GM03348 (cell line): ENCODE measurements around the gene E2F2.
A peak's percentile ranks its signal among the peaks of the same experiment; 100 is the strongest.

Experiments used
- DNase-seq: peaks from one replicate; pipeline ENCODE4 v3.0.0; 2012; ENCODE audit warnings: low spot score

The E2F2 gene

DNA sequence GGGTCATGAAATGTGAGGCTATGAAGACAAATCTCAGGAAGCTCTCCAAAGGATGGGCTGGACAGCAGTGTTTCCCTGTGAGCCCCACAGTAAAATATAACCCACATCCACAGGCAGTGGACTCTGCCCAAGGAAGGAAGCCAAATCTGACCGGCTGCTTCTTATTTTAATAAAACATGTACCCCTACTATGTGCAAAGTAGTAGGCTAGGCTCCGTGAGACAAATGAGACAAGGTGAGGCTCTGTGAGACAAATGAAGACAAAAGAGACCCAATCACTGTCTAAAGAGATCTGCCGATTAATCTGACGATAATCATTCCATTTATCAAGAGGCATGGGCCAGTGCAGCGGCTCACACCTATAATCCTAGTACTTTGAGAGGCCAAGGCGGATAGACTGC is 49.1 kb downstream of the E2F2 start:
- no peak for DNase-seq

DNA sequence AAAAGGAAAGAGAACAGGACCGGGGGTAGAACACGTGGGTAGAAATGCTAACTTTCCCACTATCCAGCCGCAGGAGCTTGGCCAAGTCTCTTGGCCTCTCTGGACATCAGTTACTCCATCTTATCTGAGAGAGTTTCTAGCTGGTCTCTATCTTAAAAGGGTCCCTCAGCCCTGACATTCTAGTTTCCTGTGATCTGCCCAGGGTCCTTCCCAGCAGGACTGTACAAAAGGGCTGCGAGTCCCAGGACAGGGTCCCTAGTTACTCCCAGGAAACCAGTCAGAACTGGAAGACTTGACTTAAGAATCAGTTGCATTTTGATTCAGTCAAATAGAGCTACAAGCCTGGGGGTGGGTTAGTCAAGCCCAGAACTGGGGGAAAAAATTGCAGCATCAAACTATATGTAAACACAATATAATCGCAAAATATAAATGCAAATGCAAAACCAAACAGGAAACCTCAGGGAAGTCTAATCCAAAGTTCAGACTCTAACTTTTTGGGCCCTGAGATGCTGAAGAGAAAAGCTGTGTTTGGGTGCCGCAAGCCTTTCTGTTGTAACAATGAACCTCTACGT is 49.9 kb downstream of the E2F2 start:
- DNase-seq: no peak

DNA sequence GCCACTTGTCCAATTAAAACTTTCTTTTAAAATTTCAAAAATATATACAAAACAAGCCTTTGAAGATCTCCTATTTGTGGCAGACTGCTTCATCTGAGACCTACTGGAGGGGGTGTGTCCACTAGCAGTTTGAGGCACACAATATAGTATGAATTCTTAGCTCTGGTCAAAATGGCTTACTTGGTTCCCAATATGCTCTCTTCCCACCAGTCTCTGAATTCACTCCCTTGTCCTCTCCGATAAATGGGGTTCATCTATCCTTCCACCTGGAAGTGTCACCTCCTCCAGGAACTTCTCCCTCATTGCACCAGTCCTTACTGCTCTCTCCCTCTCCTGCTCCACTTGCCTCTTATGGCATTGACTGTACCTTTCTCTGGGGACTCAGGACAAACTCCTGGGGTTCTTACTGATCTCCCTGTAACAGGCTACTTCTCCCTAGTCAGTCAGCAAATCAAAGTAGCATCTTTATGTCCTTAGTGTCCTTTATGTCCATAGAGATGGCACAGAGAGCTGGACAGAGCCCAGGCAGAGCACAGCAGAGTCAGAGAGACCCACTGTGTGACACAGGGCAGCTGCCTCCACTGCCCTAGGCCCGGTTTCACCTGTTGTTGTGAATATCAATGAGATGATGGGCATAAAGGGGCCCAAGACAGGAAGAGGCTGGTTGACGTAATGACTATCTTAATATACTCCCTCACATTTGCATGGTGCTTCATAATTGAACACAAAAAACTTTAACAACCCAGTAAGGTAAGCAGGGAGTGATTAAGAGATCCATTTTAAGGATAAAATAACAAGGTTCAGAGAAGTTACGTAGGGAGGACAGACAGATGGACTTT is 50.6 kb downstream of the E2F2 start:
- DNase-seq: no peak

DNA sequence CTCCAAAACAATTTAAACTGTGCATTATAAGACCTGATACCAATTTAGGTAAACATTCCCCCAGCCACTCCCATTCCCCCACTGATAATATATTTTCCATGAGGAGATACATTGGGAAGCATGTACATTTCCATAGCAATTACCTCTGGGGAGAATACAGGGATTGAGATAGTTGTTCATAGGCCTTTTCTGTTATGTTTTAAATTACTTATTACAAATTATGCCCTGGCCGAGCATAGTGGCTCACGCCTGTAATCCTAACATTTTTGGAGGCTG is 51.4 kb downstream of the E2F2 start:
- DNase-seq: no peak

DNA sequence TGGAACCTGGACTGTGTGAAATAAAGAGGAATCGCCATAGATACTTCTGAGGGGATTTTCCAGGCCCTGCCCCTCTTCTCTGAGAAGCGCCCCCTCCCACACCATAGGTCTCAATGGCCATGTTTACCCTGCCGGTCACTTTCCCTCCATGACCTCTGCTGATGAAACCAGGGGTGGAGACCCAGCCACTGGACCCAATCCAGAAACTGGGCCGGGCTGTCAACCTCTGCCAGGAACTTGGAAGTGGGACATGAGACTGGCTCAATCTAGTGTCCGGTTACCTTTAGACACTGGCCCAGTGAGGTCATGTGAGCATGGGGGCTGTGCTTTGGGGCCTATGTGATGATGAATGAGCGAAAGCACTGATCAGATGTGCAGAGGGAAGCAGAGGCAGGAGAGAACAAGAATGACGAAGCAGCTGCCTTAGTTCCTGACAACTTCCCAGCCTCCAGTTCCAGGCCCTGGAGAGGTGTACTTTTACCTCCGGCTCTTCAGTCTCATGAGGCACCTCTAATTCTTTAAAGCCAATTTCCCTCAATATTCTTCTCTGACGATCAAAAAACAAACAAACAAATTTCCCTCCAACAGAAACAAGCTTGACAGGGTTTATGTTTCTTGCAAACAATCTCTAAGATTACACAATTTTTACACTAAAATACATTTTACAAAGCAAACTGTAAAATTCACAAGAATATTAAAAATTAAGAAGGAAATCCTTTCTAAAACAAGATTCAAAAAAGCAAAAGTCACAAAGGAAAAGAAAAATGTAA is 52.0 kb downstream of the E2F2 start:
- peak; percentile 40 for DNase-seq

DNA sequence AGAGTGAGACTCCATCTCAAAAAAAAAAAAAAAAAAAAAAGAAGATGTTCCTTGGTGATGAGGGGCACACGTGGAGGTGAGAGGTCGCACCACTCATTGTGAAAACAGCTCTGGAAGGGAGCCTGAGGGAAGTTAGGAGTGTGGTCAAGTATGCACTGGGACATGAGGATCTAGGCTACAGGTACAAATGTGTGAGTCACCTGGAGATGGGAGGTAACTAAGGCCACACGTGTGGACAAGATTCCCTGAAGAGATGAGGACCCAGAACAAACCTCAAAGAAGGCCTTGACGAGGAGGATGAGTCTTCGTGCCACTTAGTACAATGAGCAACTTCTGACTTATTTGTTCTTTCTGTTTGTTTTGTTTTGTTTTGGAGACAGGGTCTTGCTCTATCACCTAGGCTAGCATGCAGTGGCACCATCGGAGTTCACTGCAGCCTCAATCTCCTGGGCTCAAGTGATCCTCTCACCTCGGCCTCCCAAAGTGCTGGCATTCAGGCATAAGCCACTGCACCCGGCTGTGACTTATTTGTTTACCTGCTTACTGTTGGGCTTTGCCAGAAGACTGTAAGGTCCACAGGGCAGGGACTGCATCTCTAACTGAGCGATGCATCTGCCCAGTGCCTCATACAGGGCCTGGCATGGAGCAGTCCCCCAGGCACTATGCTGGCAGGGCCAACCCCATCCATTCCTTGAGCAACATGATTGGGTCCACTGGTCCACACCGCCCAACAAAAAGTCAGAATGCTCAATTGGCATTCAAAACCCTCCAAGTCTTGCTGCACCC is 53.5 kb downstream of the E2F2 start:
- DNase-seq: no peak

DNA sequence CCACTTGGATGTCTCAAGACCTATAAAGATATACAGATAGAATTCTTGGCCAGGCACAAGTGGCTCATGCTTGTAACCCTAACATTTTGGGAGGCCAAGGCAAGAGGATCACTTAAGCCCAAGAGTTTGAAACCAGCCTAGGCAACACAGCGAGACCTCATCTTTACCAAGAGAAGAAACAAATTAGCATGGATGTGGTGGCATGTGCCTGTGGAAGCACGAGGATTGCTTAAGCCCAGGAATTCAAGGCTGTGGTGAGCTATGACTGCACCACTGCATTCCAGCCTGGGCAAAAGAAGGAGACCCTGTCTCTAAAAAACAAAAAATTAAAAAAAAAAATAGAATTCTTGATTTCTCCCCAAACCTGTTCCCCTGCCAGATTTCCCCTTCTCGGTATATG is 55.4 kb downstream of the E2F2 start:
- DNase-seq: no peak

DNA sequence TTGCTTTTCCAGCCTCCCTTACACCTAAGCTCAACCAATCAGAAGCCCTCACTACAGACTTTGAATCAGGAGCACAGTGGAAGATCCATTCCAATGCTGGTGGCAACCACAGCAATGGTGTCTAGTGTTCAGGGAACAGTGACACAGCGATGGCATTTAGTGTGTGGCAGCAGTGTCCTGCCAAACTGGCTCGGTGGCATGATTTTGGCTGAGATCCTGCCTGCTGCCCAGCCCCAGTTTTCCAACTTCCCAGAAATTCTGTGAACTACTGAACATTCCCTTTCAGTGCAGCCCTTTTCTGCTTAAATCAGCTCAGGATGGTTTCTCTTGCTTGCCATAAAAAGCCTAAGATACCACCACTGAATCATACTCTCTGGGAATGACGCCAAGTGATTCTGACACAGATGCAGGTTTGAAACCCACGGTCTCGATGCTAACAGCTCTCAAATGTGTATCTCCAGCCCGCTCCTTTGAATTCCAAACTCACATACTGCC is 55.9 kb downstream of the E2F2 start:
- peak; percentile 66 for DNase-seq

DNA sequence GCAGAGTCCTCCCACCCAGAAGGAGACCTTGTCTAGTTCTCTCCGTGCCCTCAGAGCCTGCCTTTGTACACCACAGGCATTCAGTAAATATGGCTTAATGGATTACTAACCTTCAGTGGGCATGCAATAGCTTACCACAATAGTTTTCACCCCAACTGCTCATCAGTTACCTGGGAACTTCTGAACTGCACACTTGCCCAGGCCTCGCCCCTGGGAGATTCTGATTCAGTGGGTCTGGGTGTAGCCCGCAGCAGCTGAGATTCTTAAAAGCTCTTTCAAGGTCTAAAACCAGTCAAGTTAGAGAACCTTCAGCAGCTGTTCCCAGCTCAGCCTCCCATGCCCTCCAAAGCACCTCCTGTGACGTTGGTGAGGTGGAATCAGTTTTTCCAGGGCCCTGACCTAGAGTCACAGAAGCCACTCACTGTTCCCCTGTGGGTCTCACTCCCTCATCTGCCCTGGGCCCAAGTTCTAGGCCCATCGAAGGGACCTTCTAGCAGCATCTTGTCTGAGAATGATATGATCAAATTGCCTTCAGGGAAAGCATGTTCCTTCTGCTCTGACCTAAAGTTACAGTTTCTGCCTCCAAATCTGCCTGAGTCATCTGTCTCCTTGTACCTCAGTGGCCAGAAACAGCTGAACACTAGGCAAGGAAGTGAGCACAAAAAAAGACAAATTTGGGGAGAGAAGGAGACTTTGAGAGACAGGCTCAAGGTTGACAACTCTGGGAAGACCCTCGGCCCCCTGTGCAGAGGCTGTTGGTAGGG is 57.8 kb downstream of the E2F2 start:
- DNase-seq: peak; percentile 26

DNA sequence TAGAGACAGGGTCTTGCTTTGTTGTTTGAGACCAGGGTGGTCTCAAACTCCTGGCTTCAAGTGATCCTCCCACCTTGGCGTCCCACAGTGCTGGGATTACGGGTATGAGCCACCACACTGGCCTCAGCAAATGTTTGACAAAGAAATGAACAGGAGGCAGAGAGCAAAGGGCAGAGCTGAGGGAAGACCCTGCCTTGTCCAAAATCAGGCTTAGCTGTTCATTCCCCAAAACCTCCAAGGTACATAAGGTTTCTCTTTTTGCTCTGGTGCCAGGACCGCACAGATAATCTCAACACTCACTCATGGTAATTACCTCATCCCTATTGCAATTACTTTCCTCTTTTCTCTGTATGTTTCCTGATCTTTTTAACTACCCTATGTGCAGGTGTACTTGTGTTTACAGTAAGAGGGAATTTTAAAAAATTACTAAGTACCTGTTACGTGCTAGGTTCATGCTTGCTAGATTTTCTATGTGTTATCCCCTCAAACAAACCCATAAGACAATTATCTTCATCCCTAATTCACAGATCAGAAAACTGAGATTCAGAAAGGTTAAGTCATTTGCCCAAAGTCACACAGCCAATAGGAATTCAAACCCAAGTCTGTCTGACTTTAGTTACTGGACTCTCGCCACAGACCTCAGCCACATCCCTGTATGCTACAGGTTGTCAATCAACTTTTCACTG is 58.5 kb downstream of the E2F2 start:
- DNase-seq: no peak

DNA sequence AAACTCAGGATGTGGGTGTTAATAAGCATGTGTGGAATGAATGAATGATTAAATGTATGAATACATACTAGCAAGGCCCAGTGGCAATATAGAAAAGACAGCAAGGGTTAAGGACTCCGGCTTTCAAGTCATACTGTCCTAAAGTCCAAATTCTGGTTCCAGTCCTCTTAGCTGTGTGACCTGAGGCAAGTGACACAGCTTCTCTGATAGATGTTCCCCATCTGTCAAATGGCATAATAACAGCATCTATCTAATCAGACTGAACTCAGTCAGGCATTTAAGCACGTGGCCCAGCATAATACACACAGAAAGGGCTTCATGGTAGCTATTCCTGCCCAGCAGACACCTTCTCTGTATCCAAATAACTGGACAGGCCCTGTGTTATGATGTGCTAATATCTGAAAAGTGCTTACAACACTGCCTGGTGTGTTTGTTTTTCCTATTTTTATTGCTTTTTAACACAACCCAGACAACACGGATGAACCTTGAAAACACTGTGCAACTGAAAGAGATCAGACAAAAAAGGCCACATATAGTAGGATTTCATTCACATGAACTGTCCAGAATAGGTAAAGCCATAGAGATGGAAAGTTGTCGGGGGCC is 59.5 kb downstream of the E2F2 start:
- no peak for DNase-seq

DNA sequence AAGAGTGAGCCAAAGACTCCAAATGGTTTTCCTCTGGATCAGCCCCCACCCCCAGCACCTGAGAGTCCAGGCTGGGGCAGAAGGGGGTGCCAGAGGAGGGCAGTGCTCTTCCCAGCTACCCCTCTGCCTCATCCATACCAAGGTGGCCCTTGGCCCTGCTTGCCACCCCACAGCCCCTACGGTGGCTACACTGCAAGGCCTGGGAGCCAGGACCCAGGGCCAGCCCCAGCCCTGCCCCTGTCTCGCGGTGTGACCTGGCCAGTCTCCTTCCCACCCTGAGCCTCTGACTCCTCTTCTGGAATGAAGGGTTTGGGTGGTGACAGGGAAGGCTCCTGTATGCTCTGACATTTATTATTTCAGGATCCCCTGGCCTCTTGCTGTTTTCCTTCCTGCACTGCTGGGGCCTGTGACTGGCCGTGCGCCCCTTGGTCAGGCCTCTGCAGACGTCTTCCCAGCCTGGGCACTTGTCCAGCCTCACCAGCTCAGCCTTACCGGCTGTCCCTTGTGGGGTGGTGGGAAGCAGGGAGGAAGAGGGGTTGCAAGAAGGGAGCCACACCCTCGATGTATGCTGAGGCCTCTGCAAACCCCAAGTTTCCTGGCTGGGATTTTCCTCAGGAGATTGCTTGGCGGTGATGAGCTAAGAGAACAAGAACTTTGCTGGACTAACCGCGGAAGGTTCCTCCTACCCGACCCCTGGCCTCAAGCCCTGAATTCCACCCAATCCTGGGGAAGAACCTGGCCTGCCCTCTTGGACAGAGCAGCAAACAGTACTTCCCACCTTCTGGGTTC is 60.6 kb downstream of the E2F2 start:
- peak; percentile 70 for DNase-seq

DNA sequence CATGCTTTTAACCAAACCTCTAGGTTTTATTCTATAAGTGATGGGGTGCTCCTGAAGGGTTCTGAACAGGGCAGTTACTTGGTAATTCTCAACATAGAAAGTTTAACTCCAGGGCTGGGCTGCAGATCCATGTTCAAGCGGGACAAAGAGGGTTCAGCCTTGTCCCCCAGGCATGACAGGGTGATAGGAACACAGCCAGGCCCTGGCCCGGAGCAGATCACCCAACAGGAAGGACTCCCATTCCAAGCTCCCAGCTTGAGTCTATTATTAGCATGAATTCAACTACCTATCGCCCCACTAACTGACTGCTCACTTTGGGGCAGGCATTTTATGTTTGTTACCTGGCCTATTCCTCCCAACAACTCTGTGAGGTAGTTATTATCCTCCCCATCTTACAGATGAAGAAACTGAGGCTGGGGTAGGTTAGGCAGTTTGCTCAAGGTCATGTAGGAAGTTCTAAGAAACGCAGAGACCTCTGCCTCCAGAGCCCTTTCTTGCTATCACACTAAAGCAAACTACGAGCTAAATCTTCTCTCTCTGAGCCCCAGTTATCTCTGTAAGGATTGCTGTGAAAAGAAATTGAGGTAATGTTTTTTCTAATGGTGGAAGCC is 61.6 kb downstream of the E2F2 start:
- DNase-seq: no peak

DNA sequence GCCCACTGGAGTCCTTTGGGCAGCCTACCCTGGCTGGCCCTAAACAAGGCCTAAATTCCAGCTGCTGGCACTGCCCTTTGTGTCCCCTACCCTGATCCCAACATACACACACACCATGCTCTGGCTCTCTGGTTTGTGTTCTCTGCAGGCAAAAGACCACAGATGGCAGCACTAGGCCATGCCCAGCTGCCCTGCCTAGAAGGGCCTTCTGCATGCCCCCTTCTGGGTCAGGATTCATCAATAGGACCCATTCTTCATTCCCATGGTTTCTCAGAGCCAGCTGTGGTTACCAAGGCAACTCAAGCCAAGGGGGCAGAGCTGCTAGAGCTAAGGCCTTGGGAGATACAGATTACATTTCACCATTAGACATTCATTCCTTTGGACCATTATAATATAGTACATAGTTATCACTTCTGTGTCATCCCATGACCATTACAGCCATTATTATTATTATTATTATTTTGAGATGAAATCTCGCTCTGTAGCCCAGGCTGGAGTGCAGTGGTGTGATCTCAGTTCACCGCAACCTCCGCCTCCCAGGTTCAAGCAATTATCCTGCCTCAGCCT is 64.5 kb downstream of the E2F2 start:
- DNase-seq: no peak

DNA sequence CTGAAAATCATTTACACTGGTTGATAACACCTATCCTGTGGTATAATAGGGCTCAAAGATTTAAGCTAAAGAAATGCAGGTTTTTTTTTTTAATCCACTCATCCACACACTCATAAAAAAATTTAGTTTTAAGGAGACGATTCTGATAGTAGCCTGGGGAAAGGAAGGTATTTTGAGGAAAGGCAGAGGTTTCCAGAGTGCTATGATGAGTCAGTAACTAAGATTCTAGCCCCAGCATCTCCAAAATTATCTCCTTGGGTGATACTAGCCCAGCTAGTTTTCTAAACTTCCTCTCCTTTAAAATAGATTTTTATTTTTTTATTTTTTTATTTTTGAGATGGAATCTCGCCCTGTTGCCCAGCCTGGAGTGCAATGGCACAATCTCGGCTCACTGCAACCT is 67.7 kb downstream of the E2F2 start:
- no peak for DNase-seq

DNA sequence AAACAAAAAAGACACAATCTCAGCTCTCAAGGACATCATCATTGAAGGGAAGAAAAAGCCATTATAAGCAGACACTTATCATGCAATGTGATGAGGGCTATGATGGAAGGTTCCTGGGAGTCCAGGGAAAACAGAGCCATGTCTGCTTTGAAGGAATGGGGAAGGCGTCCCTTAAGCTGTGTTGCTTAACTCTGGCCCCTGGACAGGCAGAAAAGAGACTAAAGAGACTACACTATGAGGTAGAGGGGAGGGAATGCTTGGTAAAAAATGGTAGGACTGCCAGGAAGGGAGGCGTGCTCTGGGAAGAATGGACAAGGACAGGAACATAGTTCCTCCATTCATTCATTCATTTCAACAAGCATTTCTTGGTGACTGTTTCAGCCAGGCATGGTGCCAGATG is 68.3 kb downstream of the E2F2 start:
- DNase-seq: no peak

DNA sequence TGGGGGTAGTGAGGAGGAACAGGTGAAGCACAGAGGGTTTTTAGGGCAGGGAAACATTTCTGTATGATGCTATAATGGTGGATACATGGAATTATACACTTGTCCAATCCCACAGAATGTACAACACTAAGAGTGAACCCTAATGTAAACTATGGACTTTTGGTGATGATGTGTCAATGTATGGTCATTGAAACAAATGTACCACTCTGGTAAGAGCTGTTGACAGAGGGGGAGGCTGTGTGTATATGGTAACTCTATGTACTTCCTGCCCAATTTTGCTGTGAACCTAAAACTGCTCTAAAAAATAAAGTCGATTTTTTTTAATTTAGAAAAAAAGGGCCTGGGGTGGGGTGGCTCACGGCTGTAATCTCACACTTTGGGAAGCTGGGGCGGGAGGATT is 70.0 kb downstream of the E2F2 start:
- no peak for DNase-seq

DNA sequence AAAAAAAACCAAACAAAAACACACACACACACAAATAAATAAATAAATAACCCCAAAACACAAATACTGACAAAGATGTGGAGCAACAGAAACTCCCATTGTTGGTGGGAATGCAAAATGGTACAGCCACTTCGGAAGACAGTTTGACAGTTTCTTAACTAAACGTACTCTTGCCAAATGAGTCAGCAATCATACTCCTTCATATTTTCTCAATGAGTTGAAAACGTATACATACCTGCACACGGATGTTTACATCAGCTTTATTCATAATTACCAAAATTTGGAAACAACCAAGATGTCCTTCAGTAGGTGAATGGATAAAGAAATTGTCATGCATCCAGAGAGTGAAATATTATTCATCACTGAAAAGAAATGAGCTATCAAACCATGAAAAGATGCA is 70.5 kb downstream of the E2F2 start:
- no peak for DNase-seq

DNA sequence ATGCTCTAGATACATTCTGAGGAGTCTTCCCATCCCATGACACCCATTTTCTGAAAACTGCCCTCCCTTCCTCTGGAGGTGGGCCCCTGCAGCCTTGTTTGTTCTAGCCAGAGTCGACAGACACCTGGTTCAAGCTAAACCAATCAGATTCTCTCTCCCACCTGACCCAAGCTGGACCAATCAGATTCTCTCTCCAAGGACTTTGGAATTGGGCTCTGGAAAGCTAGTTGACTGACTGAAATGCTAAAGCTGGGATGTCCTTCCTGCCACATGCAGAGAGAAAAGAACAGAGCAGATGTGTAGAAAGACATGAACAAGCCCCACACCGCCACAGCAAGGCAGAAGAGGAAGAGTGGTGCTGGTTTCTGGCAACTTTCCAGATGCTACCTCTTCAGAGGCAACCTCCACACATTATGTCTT is 71.7 kb downstream of the E2F2 start:
- no peak for DNase-seq
